ENCODE results near the gene OSGEP. TPM values are rescaled to one million over a fixed set of nuclear protein-coding genes. Genes with fewer than 3 reads are reported as not detected.

Gene OSGEP
- total RNA-seq, 1 experiment from 2014 or later: 34.1 TPM

GRCh38 chr14:20429801-20430669, 24.6 kb downstream of the OSGEP start:
- H3K27ac ChIP-seq: no peak overlapping the region
- no peaks in the 10 kb centered on the region for H3K36me3 ChIP-seq
- H3K9me3 ChIP-seq (replicated peaks): no peaks in the 10 kb centered on the region

GRCh38 chr14:20428802-20429201, 25.8 kb downstream of the OSGEP start:
- DNase-seq: no peak
- Histone ChIP-seq H3K4me3 (no peak overlapping the region), H3K27ac (no peak overlapping the region), H3K36me3 (no peaks in the 10 kb centered on the region), H3K4me1 (peaks cover 2% of the 10 kb centered on the region; the same call in 1 of the 2 replicates), H3K9me3 (replicated peaks) (no peaks in the 10 kb centered on the region), H3K27me3 (no peaks in the 10 kb centered on the region)

More at GRCh38 chr14:20429801-20430669, 24.6 kb downstream of the OSGEP start:
- H3K27me3 ChIP-seq: no peaks in the 10 kb centered on the region
- no peak overlapping the region for H3K4me3 ChIP-seq
- no peak for DNase-seq
- peaks cover 2% of the 10 kb centered on the region; the same call in 1 of the 2 replicates for H3K4me1 ChIP-seq

- H3K36me3 ChIP-seq: no peaks in the 10 kb centered on the region
- no peaks in the 10 kb centered on the region for H3K27me3 ChIP-seq
- DNase-seq: no peak
- H3K4me3 ChIP-seq: no peak overlapping the region
- H3K27ac ChIP-seq: no peak overlapping the region
- peaks cover 2% of the 10 kb centered on the region; the same call in 1 of the 2 replicates for H3K4me1 ChIP-seq
- H3K9me3 ChIP-seq (replicated peaks): no peaks in the 10 kb centered on the region
Measured at GRCh38 chr14:20428010-20428365, 26.6 kb downstream of the OSGEP start.

GRCh38 chr14:20427231-20428009, 27.2 kb downstream of the OSGEP start:
- Histone ChIP-seq H3K27ac (no peak overlapping the region), H3K27me3 (no peaks in the 10 kb centered on the region), H3K4me3 (no peak overlapping the region), H3K4me1 (peaks cover 2% of the 10 kb centered on the region; the same call in 1 of the 2 replicates), H3K9me3 (replicated peaks) (no peaks in the 10 kb centered on the region), H3K36me3 (no peaks in the 10 kb centered on the region)
- DNase-seq: peak in 1 of 2 experiments; percentile 21

GRCh38 chr14:20424851-20425250, 29.8 kb downstream of the OSGEP start:
- DNase-seq: no peak
- Histone ChIP-seq H3K4me1 (peaks cover 2% of the 10 kb centered on the region; the same call in 1 of the 2 replicates), H3K27ac (no peak overlapping the region), H3K36me3 (no peaks in the 10 kb centered on the region), H3K9me3 (replicated peaks) (no peaks in the 10 kb centered on the region), H3K27me3 (no peaks in the 10 kb centered on the region), H3K4me3 (no peak overlapping the region)

GRCh38 chr14:20422886-20423285, 31.7 kb downstream of the OSGEP start:
- Histone ChIP-seq H3K36me3 (no peaks in the 10 kb centered on the region), H3K4me1 (peaks cover 2% of the 10 kb centered on the region; the same call in 1 of the 2 replicates), H3K9me3 (replicated peaks) (no peaks in the 10 kb centered on the region), H3K4me3 (no peak overlapping the region), H3K27me3 (no peaks in the 10 kb centered on the region), H3K27ac (no peak overlapping the region)
- no peak for DNase-seq

- Histone ChIP-seq H3K27me3 (no peaks in the 10 kb centered on the region), H3K4me1 (no peaks in the 10 kb centered on the region), H3K27ac (no peak overlapping the region), H3K9me3 (replicated peaks) (no peaks in the 10 kb centered on the region), H3K4me3 (no peak overlapping the region), H3K36me3 (no peaks in the 10 kb centered on the region)
- no peak for DNase-seq
Measured at GRCh38 chr14:20421267-20421666, 33.3 kb downstream of the OSGEP start.

GRCh38 chr14:20419419-20419818, 35.2 kb downstream of the OSGEP start:
- Histone ChIP-seq H3K4me1 (no peaks in the 10 kb centered on the region), H3K4me3 (no peak overlapping the region), H3K27me3 (no peaks in the 10 kb centered on the region), H3K27ac (no peak overlapping the region), H3K9me3 (replicated peaks) (no peaks in the 10 kb centered on the region), H3K36me3 (no peaks in the 10 kb centered on the region)
- DNase-seq: no peak

- H3K27ac ChIP-seq: no peak overlapping the region
- H3K4me1 ChIP-seq: no peaks in the 10 kb centered on the region
- no peaks in the 10 kb centered on the region for H3K9me3 ChIP-seq (replicated peaks)
- H3K27me3 ChIP-seq: no peaks in the 10 kb centered on the region
- no peak overlapping the region for H3K4me3 ChIP-seq
- H3K36me3 ChIP-seq: no peaks in the 10 kb centered on the region
- DNase-seq: no peak
Measured at GRCh38 chr14:20418501-20418909, 36.1 kb downstream of the OSGEP start.

- Histone ChIP-seq H3K27ac (no peak overlapping the region), H3K4me1 (no peaks in the 10 kb centered on the region), H3K27me3 (no peaks in the 10 kb centered on the region), H3K36me3 (no peaks in the 10 kb centered on the region), H3K4me3 (no peak overlapping the region), H3K9me3 (replicated peaks) (no peaks in the 10 kb centered on the region)
- DNase-seq: no peak
Measured at GRCh38 chr14:20417250-20418186, 37.1 kb downstream of the OSGEP start.

GRCh38 chr14:20416223-20416622, 38.4 kb downstream of the OSGEP start:
- Histone ChIP-seq H3K4me1 (no peaks in the 10 kb centered on the region), H3K9me3 (replicated peaks) (no peaks in the 10 kb centered on the region), H3K4me3 (no peak overlapping the region), H3K27me3 (no peaks in the 10 kb centered on the region), H3K27ac (no peak overlapping the region), H3K36me3 (no peaks in the 10 kb centered on the region)
- DNase-seq: no peak

- no peak overlapping the region for H3K27ac ChIP-seq
Measured at GRCh38 chr14:20415782-20416206, 38.8 kb downstream of the OSGEP start.

GRCh38 chr14:20413744-20414082, 40.9 kb downstream of the OSGEP start:
- Histone ChIP-seq H3K4me3 (peak overlapping the region; percentile 70), H3K9me3 (replicated peaks) (no peaks in the 10 kb centered on the region), H3K27ac (peak overlapping the region; percentile 43), H3K27me3 (no peaks in the 10 kb centered on the region), H3K36me3 (no peaks in the 10 kb centered on the region), H3K4me1 (no peaks in the 10 kb centered on the region)
- peak in 1 of 2 experiments; percentile 22 for DNase-seq

More at GRCh38 chr14:20415782-20416206, 38.8 kb downstream of the OSGEP start:
- peak; percentile 15 to 64 for DNase-seq
- Histone ChIP-seq H3K36me3 (no peaks in the 10 kb centered on the region), H3K4me1 (no peaks in the 10 kb centered on the region), H3K4me3 (no peak overlapping the region), H3K27me3 (no peaks in the 10 kb centered on the region), H3K9me3 (replicated peaks) (no peaks in the 10 kb centered on the region)
